Vagina (tissue), 2 donors: Measurements from ENCODE around the gene KIF2A.

ENCODE experiments used
- POLR2A ChIP-seq, 2 donors: fragments of 450-650 bp; IDR thresholded peaks; one replicate each; pipeline ENCODE4 v1.6.1; 2017; ENCODE audit warnings: antibody characterized with exemption in 2 of 2, mild to moderate bottlenecking in 2 of 2, moderate library complexity in 2 of 2
- POLR2AphosphoS5 ChIP-seq, 2 donors: sonication (generic); formaldehyde crosslinking; IDR thresholded peaks; one replicate each; pipeline ENCODE4 v1.9.0; 2017; ENCODE audit warnings: antibody characterized with exemption in 2 of 2, mild to moderate bottlenecking in 2 of 2, low read depth in 1 of 2; ENCODE audit not compliant: insufficient read depth in 1 of 2
- TF ChIP-seq, protein P1 (sequence below), 3 experiments: fragments of 450-650 bp in 2 of 3; fragments of 200-600 bp in 1 of 3; sonication (generic) in 1 of 3; IDR thresholded peaks; one replicate each; pipeline ENCODE4 v1.5.1; 2017 to 2019; ENCODE audit warnings: antibody characterized with exemption in 3 of 3, mild to moderate bottlenecking in 2 of 3, moderate library complexity in 2 of 3

DNA sequence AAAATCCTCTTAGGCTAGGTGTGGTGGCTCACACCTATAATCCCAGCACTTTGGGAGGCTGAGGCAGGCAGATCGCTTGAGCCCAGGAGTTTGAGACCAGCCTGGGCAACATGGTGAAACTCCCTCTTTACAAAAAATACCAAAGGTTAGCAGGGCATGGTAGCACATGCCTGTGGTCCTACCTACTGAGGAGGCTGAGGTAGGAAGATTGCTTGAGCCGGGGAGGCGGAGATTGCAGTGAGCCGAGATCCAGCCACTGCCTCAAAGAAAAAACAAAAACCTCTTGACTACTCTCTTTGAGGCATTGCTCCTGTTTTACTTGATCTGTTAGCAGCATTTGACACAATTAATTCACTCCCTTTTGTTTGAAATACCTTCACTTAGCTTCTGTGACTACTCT, 20.7 kb downstream of the KIF2A start:
- TF ChIP-seq, protein P1, sequence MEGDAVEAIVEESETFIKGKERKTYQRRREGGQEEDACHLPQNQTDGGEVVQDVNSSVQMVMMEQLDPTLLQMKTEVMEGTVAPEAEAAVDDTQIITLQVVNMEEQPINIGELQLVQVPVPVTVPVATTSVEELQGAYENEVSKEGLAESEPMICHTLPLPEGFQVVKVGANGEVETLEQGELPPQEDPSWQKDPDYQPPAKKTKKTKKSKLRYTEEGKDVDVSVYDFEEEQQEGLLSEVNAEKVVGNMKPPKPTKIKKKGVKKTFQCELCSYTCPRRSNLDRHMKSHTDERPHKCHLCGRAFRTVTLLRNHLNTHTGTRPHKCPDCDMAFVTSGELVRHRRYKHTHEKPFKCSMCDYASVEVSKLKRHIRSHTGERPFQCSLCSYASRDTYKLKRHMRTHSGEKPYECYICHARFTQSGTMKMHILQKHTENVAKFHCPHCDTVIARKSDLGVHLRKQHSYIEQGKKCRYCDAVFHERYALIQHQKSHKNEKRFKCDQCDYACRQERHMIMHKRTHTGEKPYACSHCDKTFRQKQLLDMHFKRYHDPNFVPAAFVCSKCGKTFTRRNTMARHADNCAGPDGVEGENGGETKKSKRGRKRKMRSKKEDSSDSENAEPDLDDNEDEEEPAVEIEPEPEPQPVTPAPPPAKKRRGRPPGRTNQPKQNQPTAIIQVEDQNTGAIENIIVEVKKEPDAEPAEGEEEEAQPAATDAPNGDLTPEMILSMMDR (IDR thresholded peaks at IDR 0.05), result no peak
- TF ChIP-seq POLR2AphosphoS5 (IDR thresholded peaks at IDR 0.05; ENCODE audit: insufficient read depth in 1 of 2, low read depth in 1 of 2) (no peak), POLR2A (IDR thresholded peaks at IDR 0.05) (no peak)
